DMS153 treated with DMSO at 0.1 percent for 48 hours (cell line): ENCODE results near the gene RAD50.

ENCODE experiments used
- DNase-seq: peaks from one replicate; lab custom pipeline; 2025; ENCODE audit not compliant: unreplicated experiment; lab: John Stamatoyannopoulos, UW

Gene RAD50

DNA sequence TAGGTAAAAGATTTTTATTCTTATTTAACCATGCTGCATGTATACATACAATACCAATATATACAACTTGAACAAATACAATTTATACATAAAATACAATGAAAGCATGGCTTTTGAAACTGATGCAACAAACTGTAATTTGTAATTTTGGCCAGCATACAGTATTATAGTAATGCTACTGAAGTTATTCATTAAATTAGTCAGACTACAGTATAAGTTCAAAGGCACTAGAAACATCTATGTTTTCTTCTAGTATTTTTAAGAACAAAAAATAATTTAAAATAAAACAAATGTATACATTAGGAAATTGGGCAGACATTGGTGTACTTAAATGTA lies 135.8 kb downstream of the RAD50 start:
- no peak for DNase-seq
